Measurements from ENCODE around the gene TMEM63B. TPM values are rescaled to one million over a fixed set of nuclear protein-coding genes. Genes with fewer than 3 reads are reported as not detected.

TMEM63B gene
- total RNA-seq, 1 experiment from 2014 or later = 11.5 TPM

DNA sequence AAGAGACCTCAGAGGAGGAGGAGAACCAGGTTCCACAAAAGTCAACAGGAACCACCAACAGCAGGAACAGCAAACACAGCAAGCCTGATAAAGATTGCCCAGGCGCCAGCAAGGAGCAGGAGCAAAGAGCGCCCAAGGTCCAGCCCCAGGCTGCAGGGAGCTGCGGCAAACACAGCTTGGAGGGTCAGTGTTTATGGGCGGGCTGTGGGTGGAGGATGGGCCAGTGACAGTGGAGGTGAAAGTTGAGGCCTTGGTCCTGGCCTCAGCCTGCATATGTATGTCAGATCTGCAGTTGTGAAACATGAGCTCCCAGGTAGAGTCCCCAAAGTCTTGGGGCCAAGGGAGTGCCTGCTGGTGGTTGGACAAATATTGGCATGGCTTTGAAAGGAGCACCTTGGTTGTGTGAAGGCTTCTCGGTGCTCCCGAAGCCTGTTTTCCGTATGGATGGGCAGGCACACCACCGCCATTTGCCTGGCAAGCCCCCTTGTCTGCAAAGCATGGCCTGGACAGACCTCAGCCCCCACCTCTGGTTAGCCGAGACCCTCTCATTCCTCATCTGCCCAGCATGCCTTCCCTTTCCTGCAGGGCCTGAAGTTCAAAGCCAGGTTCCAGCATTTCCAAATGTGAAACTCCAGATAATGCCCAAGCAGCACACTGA is 29.3 kb downstream of the TMEM63B start:
- Histone ChIP-seq H3K9me3 (replicated peaks) (no peaks in the 10 kb centered on the region), H3K4me3 (no peak overlapping the region), H3K27me3 (no peaks in the 10 kb centered on the region), H3K27ac (no peak overlapping the region), H3K4me1 (peaks cover 3% of the 10 kb centered on the region), H3K36me3 (no peaks in the 10 kb centered on the region)
- no peak for DNase-seq

DNA sequence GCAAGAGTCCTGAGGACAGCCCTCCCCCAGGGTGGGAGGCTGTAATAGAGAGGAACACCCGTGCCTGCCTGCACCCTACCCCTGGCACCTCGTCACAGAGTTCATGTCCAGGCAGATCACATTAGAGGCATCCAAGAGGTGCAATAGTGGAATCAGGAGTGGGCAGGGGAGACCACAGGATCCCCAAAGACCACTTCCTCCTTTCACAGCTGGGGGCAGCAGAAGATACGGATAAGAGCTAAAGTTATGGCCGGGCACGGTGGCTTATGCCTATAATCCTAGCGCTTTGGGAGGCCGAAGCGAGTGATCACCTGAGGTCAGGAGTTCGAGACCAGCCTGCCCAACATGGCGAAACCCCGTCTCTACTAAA is 29.8 kb downstream of the TMEM63B start:
- Histone ChIP-seq H3K9me3 (replicated peaks) (no peaks in the 10 kb centered on the region), H3K4me3 (no peak overlapping the region), H3K27me3 (no peaks in the 10 kb centered on the region), H3K4me1 (peaks cover 8% of the 10 kb centered on the region), H3K27ac (no peak overlapping the region), H3K36me3 (no peaks in the 10 kb centered on the region)
- no peak for DNase-seq

DNA sequence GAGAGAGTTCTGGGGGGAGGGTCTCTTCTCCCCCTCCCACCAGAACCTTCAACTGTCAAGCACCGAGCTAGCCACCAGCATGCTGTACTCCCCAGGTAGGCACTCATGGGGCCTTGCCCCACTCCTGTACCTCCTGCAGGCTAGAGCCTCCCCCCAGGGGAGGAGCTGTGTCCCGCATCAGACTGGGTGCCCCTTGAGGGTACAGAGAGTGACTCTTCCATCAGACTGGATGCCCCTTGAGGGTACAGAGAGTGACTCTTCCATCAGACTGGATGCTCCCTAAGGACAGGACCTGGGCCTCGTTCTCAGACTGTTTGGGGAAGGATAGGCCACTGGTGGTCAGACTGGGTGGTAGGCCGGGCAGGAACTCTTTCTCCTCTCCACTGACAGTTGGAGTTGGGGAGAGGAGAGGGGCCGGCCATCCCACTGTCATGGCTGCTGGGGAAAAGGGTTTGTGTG is 31.4 kb downstream of the TMEM63B start, which contains the start of gene CAPN11:
CAPN11 (plus strand) TSS at position 51 of the 459 bp plus-strand sequence; CDS start at position 80, 29 bp downstream.
- Histone ChIP-seq H3K9me3 (replicated peaks) (no peaks in the 10 kb centered on the region), H3K27ac (no peak within 1 kb of the TSS)

GRCh38 chr6:44161997-44162338 is 34.6 kb downstream of the TMEM63B start:
- H3K4me3 ChIP-seq = no peak overlapping the region
- no peaks in the 10 kb centered on the region for H3K9me3 ChIP-seq (replicated peaks)
- peak; percentile 62 to 65 for DNase-seq
- peaks cover 10% of the 10 kb centered on the region for H3K4me1 ChIP-seq
- H3K27ac ChIP-seq = no peak overlapping the region
- no peaks in the 10 kb centered on the region for H3K27me3 ChIP-seq
- H3K36me3 ChIP-seq = no peaks in the 10 kb centered on the region

More for the DNA sequence above, 31.4 kb downstream of the TMEM63B start, which contains the start of gene CAPN11:
- H3K36me3 ChIP-seq = no peaks in the 10 kb centered on the region
- no peak within 1 kb of the TSS for H3K4me3 ChIP-seq
- peaks cover 10% of the 10 kb centered on the region for H3K4me1 ChIP-seq
- no peaks in the 10 kb centered on the region for H3K27me3 ChIP-seq
- no peak for DNase-seq

DNA sequence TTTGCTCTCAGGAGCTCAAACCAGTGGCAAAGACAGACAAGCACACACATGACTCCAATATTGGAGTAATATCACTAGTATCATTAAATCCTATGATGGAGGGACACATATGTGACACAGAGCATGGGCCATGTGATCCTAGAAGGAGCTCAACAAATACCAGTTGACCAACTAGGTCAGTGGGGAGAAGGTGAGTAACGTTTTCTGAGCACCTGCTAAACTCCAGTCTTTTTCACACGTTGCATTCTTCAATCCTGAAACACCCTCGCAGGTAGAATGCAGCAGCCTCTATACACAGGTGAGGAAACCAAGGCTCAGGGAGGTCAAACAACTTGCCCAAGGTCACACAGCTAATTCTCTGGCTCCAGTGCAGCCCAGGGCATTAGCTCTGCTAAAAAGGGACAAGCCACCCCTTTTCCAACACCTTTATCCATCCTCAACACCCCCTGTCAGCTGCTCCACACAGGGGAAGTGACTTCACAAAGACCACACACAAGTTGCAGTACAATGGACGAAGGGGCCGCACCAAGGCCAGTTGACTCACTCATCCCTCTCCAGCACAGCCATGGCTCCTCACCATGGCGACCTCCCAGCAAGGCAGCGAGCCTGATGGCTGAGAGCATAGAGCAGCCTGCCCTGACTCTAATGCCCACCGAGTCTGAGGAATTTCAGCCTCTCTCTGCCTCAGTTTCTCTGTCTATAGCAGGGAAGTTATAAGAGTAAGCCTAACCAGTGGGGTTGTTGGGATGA is 35.7 kb downstream of the TMEM63B start:
- Histone ChIP-seq H3K27ac (no peak overlapping the region), H3K4me3 (no peak overlapping the region), H3K27me3 (no peaks in the 10 kb centered on the region), H3K9me3 (replicated peaks) (no peaks in the 10 kb centered on the region), H3K36me3 (no peaks in the 10 kb centered on the region), H3K4me1 (peaks cover 10% of the 10 kb centered on the region)
- peak in 1 of 2 experiments; percentile 25 for DNase-seq

DNA sequence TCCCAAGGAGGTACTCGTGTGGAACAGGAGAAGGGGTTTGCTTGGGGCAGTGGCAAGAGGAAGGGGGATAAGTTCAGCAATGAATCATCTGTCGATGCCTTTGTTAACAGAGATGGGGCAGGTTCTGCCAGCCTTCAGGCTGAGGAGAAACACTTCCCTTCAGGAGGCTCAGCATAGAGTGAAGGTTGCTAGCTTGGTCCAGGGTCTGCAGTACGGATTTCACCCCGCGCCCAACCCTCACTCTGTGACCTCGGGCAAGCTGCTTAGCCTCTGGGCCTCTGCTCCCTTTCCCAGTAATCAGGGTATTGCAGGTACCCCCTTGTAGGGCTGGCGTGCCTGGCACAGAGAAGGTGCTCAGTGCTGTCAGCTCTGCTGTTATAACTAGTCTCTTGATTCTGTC is 38.8 kb downstream of the TMEM63B start:
- H3K9me3 ChIP-seq (replicated peaks) = no peaks in the 10 kb centered on the region
- H3K27ac ChIP-seq = no peak overlapping the region
- peaks cover 10% of the 10 kb centered on the region for H3K4me1 ChIP-seq
- no peak for DNase-seq
- H3K36me3 ChIP-seq = no peaks in the 10 kb centered on the region
- H3K27me3 ChIP-seq = no peaks in the 10 kb centered on the region
- H3K4me3 ChIP-seq = no peak overlapping the region

- H3K4me1 ChIP-seq = peaks cover 6% of the 10 kb centered on the region; the same call in 1 of the 2 replicates
- no peaks in the 10 kb centered on the region; the same call in 1 of the 2 replicates for H3K27me3 ChIP-seq
- H3K9me3 ChIP-seq (replicated peaks) = no peaks in the 10 kb centered on the region
- no peaks in the 10 kb centered on the region for H3K36me3 ChIP-seq
- no peak overlapping the region for H3K27ac ChIP-seq
- DNase-seq = peak in 1 of 2 experiments; percentile 15
- no peak overlapping the region for H3K4me3 ChIP-seq
Measured at GRCh38 chr6:44166591-44167184, 39.3 kb downstream of the TMEM63B start.

DNA sequence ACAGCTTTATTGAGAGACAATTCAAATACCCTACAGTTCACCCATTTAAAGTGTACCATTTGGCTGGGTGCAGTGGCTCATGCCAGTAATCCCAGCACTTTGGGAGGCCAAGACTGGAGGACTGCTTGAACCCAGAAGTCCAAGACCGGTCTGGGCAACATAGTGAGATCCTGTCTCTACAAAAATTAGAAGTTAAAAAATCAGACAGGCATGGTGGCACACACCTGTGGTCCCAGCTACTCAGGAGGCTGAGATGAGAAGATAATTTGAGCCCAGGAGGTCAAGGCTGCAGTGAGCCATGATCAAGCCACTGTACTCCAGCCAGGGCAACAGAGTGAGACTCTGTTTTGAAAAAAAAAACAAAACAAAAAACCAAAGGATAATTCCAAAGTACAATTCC is 40.2 kb downstream of the TMEM63B start:
- no peak overlapping the region for H3K4me3 ChIP-seq
- H3K36me3 ChIP-seq = no peaks in the 10 kb centered on the region
- H3K9me3 ChIP-seq (replicated peaks) = no peaks in the 10 kb centered on the region
- no peaks in the 10 kb centered on the region; the same call in 1 of the 2 replicates for H3K27me3 ChIP-seq
- DNase-seq = no peak
- H3K4me1 ChIP-seq = no peaks in the 10 kb centered on the region; the same call in 1 of the 2 replicates
- H3K27ac ChIP-seq = no peak overlapping the region

DNA sequence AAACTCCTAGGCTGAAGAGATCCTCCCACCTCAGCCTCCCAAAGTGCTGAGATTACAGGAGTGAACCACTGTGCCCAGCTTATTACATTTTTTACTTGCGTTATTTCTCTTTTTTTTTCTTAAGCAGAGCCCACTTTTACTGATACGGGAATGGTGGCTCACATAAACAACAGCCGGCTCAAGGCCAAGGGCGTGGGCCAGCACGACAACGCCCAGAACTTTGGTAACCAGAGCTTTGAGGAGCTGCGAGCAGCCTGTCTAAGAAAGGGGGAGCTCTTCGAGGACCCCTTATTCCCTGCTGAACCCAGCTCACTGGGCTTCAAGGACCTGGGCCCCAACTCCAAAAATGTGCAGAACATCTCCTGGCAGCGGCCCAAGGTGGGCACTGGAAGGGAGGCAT is 41.8 kb downstream of the TMEM63B start:
- H3K27ac ChIP-seq = no peak overlapping the region
- no peaks in the 10 kb centered on the region for H3K9me3 ChIP-seq (replicated peaks)
- no peak overlapping the region for H3K4me3 ChIP-seq
- DNase-seq = no peak
- no peaks in the 10 kb centered on the region for H3K36me3 ChIP-seq
- peaks cover 3% of the 10 kb centered on the region; the same call in 1 of the 2 replicates for H3K4me1 ChIP-seq
- H3K27me3 ChIP-seq = no peaks in the 10 kb centered on the region; the same call in 1 of the 2 replicates

DNA sequence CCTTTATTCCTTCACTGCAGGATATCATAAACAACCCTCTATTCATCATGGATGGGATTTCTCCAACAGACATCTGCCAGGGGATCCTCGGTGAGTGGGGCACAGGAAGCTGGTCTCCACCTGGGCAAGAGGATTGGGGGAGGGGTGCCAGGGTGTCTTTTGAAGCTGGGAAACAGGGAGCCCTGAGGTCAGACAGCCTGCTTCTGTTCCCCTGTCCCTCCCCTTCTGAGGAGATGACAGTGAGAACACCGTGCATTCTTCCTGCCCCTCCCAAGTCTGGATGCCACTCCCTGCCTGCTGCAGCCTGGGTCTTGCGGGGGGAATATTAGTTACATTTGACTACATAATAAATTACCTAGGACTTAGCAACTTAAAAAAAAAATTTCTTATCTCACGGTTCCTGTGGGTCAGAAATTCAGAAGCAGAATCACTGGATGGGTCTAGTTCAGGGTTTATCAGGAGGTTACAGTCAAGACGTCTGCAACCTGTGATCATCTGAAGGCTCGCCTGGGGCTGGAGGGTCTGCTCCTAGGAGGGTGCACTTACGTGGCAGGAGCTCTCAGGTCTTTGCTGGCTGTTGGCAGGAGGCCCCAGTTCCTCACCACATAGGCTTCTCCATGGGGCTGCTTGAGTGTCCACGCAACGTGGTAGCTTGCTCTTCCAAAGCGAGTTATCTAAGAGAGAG is 42.7 kb downstream of the TMEM63B start:
- H3K36me3 ChIP-seq = no peaks in the 10 kb centered on the region
- H3K4me1 ChIP-seq = peaks cover 3% of the 10 kb centered on the region; the same call in 1 of the 2 replicates
- H3K9me3 ChIP-seq (replicated peaks) = no peaks in the 10 kb centered on the region
- no peak for DNase-seq
- no peaks in the 10 kb centered on the region; the same call in 1 of the 2 replicates for H3K27me3 ChIP-seq
- no peak overlapping the region for H3K4me3 ChIP-seq
- no peak overlapping the region for H3K27ac ChIP-seq

DNA sequence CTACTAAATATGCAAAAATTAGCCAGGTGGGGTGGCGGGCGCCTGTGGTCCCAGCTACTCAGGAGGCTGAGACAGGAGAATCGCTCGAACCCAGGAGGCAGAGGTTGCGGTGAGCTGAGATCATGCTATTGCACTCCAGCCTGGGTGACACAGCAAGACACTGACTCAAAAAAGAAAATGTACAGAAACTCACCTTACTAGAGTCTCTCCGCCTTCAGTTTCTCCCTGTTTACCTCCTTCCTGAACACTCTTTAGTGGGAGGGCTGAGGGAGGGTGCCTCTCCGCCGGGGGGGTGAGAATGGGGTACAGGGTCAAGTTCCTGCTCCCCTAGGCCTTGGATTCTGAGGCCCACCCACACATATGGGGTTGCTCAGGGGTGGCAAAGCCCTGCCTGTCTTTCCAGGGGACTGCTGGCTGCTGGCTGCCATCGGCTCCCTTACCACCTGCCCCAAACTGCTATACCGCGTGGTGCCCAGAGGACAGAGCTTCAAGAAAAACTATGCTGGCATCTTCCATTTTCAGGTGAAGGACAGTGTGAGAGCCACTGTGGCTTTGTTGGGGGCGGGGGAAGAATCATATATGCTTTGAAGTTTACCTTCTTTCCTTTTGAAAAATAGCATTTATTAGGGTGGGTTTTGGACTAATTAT is 44.7 kb downstream of the TMEM63B start:
- H3K27ac ChIP-seq = no peak overlapping the region
- no peak for DNase-seq
- no peaks in the 10 kb centered on the region; the same call in 1 of the 2 replicates for H3K27me3 ChIP-seq
- no peaks in the 10 kb centered on the region for H3K9me3 ChIP-seq (replicated peaks)
- H3K4me1 ChIP-seq = peaks cover 5% of the 10 kb centered on the region; the same call in 1 of the 2 replicates
- no peaks in the 10 kb centered on the region for H3K36me3 ChIP-seq
- no peak overlapping the region for H3K4me3 ChIP-seq

DNA sequence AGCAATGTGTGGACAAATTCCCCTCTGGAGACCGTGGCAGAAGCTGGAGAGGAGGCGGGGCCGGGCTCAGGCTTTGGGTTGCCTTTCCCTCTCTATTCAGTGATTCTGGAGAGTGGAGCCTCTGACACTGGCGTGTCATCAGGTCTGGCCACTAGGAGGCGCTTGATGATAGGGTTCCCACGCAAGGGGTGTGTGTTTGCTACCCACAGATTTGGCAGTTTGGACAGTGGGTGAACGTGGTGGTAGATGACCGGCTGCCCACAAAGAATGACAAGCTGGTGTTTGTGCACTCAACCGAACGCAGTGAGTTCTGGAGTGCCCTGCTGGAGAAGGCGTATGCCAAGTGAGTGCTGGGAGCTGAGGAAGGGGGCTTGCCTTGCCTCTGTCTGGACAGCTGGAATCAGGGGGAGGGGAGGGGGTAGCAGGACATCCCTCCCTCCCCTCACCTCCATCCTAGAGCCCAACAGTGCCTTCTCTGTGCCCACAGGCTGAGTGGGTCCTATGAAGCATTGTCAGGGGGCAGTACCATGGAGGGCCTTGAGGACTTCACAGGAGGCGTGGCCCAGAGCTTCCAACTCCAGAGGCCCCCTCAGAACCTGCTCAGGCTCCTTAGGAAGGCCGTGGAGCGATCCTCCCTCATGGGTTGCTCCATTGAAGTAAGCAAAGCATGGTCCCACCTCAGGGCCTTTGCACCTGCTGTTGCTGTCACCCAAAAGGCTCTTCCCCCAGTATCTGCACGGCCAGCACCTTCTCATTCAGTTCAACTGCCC is 45.6 kb downstream of the TMEM63B start:
- DNase-seq = peak; percentile 86 to 95
- no peaks in the 10 kb centered on the region; the same call in 1 of the 2 replicates for H3K27me3 ChIP-seq
- H3K4me1 ChIP-seq = peaks cover 5% of the 10 kb centered on the region; the same call in 1 of the 2 replicates
- H3K9me3 ChIP-seq (replicated peaks) = no peaks in the 10 kb centered on the region
- H3K36me3 ChIP-seq = no peaks in the 10 kb centered on the region
- H3K27ac ChIP-seq = no peak overlapping the region
- no peak overlapping the region for H3K4me3 ChIP-seq

DNA sequence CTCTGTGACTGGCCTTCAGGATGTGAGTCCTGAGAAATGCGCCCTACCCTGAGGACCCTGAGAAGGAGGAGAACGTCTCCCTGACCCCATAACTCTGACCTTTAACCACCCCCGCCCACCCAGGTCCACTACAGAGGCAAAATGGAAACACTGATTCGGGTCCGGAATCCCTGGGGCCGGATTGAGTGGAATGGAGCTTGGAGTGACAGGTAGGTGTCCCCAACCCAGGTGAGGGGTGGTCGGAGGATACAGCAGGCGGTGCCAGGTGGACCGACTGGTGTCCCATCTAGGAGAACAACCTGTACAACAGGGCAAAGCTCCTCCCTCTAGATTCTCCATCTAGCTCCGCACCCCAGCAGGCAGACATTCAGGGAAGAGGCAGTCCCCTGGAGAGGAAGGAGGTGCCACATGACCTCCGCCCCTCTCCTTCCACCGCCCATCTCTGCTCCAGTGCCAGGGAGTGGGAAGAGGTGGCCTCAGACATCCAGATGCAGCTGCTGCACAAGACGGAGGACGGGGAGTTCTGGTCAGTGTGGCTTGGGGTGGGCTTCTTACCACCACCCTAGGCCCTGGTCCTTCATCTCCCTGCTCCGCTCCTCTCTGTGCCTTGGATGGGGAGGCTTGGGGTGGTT is 48.9 kb downstream of the TMEM63B start:
- H3K27me3 ChIP-seq = no peaks in the 10 kb centered on the region; the same call in 1 of the 2 replicates
- peak overlapping the region; percentile 28 for H3K4me3 ChIP-seq
- H3K27ac ChIP-seq = no peak overlapping the region
- no peaks in the 10 kb centered on the region for H3K36me3 ChIP-seq
- DNase-seq = peak in 1 of 2 experiments; percentile 28
- peaks cover 5% of the 10 kb centered on the region; the same call in 1 of the 2 replicates for H3K4me1 ChIP-seq
- H3K9me3 ChIP-seq (replicated peaks) = no peaks in the 10 kb centered on the region

Measured in SJCRH30 (cell line).